HG03064 (cell line): Measurements from ENCODE around the gene RGS6.
"Not testable (repeated sequence)": the region's sequence is repeated elsewhere in the genome, so short reads cannot be mapped to it uniquely, and the experiment has no call there.

Source experiments
- ATAC-seq: cut with Tn5 transposase; IDR thresholded peaks from one replicate; pipeline ENCODE4 v1.9.1; 2021; ENCODE audit warnings: low read depth; ENCODE audit not compliant: unreplicated experiment

The RGS6 gene

DNA sequence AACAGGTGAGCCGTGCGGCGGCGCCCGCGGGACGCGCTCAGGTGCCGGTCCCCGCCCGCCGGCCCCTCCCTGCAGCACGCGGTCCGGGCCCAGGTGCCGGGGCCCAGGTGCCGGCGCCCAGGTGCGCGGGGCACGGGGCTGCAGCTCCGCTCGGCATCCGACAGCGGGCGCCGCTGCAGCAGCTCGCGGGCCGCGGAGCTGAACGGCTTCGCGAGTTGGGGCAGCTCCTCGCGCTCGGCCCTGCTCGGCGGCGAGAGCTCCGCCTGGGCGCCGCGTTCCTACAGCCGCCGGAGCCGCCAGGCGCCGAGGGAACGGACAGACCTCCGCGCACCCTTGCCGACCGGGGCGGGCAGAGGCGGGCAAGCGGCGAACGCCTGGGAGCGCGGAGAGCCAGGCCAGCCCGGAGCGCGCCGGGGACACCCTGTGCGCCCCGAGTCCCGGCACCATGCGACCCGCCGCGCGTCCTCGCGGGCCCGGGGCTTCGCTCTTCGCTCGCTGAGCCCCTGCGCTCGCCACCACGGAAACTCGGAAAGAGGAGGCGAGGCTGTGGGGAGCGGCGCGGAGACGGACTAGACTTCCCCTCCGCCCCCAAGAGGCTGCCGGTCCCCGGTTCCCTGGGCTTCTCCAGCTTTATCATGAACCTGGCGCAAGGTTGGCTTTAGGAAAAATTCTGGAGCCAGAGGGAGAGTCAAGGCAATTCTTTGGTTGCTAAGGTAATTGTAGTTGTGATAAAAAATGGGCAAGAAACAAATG, at the start of gene RGS6:
TSS of gene RGS6 (plus strand) at position 201 of the 753 bp plus-strand sequence.
- no peak for ATAC-seq

DNA sequence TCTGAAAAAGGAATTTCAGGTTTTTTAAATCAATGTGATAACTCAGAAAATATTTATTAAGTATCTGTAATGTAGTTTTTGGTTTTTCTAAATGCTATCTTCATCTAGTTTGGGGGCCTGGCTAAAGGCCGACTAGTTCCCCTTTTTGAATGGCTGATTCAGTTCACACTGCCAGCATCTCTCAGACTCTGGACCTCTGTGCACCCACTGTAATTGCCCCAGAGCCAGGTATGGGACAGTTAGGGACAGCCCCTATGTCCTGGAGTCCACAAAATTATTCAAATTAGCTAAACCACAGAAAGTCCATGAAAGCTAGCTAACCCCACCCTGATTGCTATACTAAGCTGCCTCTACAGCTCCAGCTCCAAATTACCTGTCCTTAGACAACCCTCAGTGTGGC, 49.1 kb upstream of the RGS6 start:
- ATAC-seq: no peak

DNA sequence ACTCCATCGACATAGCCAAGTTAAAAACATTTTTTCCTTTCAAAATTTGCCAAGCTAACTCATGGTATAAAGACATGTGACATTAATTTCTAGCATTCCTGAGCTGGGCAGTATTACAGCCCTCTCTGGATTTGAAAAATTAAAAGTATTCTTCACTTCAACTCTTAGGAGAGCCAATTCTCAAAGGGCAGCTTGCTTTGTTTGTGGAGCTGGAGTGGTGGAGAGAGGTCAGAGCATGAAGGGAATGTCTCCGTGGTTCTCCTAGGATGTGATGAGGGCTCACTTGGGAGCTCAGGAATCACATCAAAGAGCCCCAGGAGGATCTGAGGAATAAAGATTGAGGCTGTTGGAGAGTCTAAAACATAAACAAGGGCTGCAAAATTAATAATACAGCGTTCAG, 46.9 kb upstream of the RGS6 start:
- no peak for ATAC-seq

DNA sequence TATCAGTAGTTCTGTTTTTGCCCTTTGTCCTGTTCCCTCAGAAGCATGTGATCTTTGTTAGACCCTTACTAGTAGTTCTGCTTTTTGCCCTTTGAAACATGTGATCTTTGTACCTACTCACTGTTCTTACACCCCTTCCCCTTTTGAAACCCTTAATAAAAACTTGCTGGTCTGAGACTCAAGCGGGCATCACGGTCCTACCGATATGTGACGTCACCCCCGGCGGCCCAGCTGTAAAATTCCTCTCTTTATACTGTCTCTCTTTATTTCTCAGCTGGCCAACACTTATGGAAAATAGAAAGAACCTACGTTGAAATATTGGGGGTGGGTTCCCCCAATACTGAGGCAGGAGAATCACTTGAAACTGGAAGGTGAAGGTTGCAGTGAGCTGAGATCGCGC, 44.4 kb upstream of the RGS6 start:
- not testable (repeated sequence) for ATAC-seq

DNA sequence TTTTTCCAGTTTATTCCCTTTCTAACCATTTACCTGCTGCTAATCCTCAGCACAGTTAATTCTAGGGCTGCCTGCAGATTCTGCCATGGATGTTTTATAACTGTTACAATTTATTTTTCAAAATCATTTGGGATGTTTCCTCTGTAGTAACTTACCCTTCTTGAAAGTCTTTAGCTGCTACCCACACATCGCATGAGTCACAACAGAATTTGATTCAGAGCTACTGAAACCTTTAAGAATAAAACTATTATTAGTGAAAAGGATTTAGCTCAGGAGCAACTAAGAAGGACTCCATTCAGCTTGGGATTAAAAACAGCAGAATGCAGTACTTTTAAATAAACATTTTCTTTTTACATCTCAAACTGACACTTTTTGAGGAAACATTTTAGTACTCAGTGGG, 41.7 kb upstream of the RGS6 start:
- no peak for ATAC-seq

DNA sequence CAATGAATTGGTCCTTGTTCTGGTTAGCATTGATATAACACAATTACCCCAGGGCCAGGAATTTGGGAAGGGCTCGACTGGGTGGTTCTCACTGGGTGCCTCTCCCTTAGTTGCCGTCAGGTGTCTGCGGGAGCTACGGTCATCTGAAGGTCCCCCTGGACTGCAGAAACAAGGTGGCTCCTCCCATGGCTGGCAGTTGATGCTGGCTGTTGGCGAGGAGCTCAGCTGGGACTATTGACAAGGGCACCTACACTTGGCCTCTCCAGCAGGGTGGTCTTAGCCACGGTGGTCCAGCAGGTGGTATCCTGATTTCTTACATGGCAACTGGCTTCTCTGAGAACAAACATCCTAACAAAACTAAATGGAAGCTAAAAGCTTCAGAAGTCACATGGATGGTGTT, 41.0 kb upstream of the RGS6 start:
- no peak for ATAC-seq

DNA sequence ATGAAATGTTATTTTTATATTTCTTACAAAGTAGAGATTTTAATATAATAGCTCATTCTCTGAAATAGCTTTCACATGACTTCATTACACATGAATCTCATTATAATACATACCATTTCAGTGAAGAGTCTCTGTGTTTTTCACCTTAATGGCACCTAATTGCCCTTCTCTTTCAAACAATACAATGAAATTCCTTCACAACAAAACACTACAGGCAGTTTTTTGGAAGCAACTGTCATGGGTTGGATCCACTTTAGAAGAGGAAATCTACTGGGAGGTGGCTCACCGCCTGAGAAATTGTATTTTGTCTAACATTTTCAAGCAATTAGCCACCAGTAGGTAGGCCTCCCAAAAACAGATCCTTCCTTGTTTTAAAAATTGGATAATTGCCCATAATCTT, 40.3 kb upstream of the RGS6 start:
- no peak for ATAC-seq

DNA sequence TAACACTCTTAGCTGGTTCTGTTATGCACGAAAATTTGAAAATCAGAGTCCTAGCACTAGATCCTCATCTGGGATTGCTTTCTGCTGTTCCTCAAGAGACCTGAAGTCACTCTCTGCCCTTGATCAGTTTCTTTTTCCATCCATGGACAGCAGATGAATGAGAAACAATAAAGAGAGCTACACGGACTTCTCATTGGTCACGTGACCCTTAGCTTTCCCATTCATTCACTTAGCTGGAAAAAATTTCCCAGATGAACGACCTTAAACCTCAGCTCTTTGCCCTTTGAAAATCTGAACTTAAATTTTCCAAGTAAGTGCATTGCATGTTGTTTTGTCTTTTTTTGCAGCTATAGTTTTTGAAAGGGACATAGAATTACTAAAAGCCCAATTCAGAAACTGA, 27.2 kb upstream of the RGS6 start:
- no peak for ATAC-seq

DNA sequence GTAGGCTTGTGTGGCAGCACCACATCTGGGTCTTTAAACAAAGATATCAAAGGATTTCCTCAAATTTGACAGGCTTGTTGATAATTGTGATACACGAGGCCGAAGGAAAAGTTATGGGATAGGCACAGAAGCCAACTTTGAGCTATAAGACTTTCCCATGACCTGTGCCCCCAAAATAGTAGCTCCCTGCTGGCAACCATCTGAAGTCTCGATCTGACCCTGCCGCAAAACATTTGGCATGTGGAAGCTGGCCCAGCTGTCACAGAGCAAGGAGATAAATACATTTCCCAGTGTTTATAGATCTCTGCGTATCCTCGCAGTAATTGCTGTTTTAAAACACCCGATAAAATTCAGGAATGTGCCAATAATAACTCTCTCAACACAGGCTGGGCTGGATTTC, 26.4 kb upstream of the RGS6 start:
- no peak for ATAC-seq

DNA sequence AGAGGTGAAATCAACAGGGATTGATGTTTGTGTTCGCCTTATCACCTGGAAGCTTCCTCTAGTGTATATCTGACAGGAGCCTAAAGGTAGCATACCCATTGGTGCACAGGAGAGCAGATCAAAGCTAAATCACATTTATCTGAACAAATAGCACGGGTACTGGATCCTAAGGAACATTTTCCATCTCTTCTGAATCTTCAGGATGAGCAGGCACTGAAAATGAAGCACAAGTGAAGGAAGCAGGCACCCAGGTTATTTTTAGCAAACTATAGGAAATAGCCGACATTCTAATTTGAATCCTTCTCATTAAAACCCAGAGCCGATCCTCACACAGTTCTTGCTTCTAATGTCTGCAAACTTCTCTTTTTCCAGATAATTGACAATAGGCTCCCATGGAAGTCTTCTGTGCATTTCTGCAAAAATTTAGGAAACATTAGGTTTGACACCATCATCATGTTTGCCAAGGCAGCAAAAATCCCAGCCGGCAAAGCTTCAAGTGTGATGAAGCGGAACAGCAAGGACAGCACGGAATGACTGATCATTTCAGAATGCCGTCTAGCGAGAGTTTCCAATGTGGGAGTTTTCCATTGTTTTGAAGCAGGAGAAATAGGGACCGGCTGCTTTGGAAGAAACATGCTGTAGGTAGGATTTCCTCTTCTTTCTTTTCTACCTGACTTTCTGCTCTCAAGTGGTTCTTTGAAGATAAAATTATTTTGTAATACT, 24.3 kb upstream of the RGS6 start:
- ATAC-seq: no peak

DNA sequence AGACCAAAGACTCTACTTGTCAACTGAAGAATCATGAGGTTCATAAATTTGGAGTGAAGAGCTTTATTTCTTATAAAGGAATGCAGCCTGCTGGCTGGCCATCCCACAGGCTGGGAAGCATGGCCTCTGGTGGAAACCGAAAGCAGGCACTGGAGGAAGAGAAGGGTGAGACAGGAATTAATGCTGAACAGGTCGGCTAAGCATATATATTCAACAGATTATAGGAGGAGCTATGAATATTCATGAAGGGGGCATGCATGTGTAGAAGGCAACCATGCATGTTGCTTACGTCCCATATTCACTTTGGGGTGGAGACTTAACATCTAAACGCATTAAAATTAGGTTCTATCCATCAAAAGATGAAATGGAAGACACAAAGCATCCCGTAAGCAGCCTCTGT, 20.6 kb upstream of the RGS6 start:
- ATAC-seq: no peak

DNA sequence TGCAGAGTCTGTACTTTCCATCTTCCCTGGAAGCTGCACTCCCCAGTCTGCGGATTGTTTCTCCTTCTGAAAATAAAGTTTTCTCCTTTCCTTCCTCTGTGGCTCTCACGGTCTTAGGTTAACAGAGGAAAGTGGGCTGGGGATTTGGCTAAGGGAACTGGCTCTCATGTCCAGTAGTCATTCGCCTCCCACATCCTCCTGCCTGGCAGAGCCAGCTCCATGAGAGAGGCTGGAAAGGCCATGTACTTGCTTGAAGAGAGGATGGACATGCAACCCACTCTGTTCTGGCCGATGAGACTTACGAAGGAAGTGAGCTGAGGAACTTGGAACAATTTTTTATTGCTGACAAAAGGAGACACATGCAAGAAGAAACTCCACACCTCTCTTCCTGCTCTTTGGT, 18.9 kb upstream of the RGS6 start:
- no peak for ATAC-seq

DNA sequence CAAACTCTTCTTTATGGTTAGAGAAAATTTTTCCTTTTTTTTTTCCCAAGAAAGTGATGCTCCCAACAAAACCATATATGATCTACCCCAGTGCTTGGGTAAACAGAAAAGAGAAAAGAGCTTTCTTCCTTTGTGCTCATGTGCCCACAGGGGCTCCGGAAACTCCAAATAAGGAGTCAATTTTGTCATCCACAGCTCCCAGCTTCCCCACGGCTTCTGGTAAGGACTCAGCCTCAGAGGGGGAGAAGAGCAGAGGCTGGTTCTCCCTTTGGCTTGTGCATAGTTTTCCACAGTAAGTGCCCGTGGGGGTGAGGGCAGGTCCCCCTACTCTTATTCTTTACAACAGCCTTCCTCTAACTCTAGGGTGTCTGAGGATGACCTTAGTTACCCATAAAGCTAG, 13.3 kb upstream of the RGS6 start:
- ATAC-seq: no peak

DNA sequence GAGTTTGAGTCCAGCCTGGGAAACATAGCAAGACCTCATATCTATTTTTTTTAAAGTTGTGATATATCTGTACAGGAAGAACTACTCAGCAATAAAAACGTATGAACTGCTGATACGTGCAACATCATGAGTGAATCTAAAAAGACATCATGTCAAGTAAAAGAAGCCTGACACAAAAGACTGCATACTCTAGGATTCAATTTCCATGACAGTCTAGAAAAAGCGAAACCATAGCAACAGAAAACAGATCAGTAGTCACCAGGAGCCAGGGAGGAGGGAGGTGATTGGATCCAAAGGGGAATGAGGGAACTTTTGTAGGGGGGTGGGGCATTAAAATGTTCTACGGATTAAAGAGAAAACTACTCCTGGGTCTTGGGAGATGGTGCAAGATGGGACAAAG, 8.7 kb upstream of the RGS6 start:
- ATAC-seq: no peak

DNA sequence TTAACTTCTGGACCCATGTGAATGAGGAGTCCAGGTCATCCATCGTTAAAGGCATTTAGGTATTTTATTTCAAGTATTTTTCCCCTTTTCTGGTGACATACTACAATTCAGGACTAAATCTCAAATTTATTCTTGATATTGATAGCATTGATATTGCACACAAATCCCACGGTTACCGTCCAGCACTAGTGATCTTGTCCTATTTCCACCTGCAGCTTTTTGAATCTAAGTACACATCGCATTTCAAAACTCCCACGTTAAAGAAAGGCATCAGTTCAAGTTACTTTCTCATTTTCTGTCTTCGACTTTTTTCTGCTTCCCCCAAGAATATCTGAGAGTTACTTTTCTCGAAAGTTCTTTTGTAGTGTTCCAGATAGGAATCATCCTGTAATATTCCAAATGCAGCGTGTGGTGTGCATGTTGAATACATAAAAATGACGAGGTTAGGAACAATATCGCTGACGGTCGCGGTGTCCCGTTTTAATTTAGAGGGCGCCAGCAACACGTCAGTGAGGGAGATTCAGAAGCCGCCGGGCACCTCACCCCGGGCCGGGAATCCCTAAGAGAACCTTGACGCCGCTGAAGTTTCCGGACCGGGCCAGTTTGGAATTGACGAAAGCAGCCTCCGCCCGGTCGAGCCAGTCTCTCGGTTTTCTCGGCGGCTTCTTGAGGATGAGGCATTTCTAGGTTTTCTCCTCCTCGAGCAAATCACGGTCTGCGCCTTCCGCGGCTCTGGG, 569 bp upstream of the RGS6 start:
- ATAC-seq: no peak

DNA sequence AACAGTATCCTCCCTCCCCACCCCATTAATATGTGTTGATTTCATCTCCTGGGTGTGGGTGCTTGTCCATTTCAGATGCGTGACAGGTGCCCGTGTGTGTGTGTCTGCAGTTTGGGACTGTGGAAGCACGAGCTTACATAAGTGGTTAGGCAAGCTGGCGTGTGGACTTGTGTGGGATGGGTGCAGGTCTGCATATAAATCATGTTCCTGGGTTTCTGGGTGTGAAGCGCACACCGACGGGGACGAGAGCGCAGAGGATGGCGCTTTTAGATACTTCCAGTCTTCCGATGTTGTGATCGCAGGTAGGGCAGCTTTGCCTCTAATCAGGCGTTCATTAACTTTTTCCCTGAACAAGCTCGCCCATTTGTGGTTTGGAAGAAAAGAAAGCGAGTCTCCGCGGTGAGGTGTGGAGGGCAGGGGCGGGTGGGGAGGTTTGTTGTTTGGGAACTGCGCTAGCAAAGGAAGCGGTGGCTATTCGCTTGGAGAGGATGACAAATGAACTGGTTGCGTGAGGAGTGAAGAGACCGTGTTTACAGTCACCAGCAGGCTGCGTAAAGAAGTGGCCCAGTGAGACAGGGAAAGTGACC, 865 bp downstream of the RGS6 start:
- no peak for ATAC-seq

DNA sequence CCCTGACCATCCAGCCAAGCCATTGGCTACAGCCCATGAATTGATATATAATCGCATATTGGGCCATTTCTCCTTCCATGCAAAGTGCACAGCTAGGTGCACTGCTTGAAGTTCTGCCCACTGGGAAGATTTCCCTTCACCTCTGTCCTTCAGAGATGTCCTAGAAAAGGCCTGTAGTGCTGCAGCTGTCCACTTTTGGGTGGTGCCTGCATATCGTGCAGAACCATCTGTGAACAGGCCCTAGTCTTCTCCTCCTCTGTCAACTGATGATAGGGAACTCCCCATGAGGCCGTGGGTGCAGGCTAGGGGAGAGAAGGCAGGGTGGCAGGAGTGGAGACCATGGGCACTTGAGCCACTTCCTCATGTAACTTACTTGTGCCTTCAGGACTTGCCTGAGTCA, 6.0 kb downstream of the RGS6 start:
- ATAC-seq: not testable (repeated sequence)

DNA sequence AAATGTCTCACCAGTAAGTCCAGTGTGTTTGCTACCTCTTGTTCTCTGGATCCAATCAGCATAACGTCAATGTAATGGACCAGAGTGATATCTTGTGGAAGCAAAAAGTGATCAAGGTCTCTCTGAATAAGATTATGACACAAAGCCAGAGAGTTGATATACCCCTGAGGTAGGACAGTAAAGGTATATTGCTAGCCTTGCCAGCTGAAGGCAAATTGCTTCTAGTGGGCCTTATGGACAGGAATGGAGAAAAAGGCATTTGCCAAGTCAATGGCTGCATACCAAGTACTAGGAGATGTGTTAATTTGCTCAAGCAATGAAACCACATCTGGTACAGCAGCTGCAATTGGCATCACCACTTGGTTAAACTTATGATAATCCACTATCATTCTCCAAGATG, 7.1 kb downstream of the RGS6 start:
- not testable (repeated sequence) for ATAC-seq

DNA sequence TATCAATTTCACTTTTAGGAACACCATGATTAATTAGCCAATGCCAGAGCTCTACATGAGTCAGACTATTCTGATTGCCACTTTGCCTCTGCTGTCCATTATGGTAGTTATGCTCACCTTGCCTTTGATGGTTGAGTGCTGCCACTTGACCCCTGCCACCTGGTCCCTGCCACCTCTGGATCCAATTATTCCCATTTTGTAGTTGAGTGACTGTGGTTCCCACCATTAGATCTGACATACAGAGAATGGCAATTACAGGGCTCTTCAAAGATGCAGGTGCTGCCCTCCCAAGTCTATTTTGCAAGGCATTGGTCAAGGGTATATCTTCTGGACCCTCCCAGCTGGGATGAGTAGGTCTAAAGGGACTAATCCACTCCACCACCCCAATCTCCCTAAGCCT, 8.3 kb downstream of the RGS6 start:
- not testable (repeated sequence) for ATAC-seq

DNA sequence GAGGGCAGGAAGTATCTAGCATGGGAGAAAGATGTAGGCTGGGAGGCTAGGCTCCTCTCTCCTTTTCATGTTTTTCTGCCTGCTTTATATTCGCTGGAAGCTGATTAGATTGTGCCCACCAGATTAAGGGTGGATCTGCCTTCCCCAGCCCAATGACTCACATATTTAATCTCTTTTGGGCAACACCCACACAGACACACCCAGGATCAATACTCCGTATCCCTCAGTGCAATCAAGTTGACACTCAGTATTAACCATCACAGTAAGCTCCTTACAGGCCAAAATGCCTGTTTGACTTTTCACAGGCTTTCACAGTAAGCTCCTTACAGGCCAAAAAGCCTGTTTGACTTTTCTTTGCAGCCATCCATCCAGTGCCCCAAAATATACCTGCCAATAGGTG, 9.4 kb downstream of the RGS6 start:
- ATAC-seq: not testable (repeated sequence)
